Measurements from ENCODE around the gene PCDHB9.

DNA sequence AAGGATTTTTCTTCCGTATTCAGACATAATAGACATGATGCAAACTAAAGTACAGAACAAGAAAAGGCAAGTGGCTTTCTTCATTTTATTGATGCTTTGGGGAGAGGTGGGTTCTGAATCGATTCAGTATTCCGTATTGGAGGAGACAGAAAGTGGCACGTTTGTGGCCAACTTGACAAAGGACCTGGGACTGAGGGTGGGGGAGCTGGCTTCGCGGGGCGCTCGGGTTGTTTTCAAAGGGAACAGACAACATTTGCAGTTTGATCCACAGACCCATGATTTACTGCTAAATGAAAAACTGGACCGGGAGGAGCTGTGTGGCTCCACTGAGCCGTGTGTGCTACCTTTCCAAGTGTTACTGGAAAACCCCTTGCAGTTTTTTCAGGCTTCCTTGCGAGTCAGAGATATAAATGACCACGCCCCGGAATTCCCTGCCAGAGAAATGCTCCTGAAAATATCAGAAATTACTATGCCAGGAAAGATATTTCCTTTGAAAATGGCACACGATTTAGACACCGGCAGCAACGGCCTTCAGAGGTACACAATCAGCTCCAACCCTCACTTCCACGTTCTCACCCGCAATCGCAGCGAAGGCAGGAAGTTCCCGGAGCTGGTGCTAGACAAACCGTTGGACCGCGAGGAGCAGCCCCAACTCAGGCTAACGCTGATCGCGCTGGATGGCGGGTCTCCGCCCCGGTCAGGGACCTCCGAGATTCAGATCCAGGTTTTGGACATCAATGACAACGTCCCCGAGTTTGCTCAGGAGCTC lies 36.6 kb upstream of the PCDHB9 start:
- TF ChIP-seq ZNF274 (IDR thresholded peaks at IDR 0.05; ENCODE audit: low read depth, low read length), result no peak
- TF ChIP-seq YY1 (IDR thresholded peaks at IDR 0.05; ENCODE audit: insufficient read depth, insufficient read length), result no peak
- TF ChIP-seq SUZ12 (IDR thresholded peaks at IDR 0.05; ENCODE audit: extremely low read depth, insufficient read depth, insufficient read length), result no peak

Measured in NT2/D1 (cell line).